DMS53 (cell line): ENCODE data around the gene AGR2.
"Not testable (repeated sequence)": the region's sequence is repeated elsewhere in the genome, so short reads cannot be mapped to it uniquely, and the experiment has no call there.

Experiments used
- DNase-seq: peaks from one replicate; lab custom pipeline; 2025; lab: John Stamatoyannopoulos, UW

The AGR2 gene

DNA sequence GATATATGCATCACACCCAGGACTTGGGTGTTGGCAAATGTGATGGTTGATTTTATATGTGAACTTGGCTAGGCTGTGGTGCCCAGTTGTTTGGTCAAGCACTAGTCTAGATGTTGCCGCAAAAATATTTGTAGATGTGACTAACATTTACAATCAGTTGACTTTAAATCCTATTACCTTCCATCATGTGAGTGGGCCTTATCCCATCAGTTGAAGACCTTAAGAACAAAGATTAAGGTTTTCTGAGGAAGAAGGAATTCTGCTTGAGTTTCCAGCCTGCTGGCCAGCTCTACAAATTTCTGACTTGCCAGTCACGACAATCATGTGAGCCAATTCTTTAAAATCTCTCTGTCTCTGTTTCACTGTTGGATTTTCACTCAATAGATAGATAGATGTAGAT lies 30.9 kb downstream of the AGR2 start:
- DNase-seq, result no peak

GRCh38 chr7:16773326-16773725 lies 31.5 kb downstream of the AGR2 start:
- no peak for DNase-seq

DNA sequence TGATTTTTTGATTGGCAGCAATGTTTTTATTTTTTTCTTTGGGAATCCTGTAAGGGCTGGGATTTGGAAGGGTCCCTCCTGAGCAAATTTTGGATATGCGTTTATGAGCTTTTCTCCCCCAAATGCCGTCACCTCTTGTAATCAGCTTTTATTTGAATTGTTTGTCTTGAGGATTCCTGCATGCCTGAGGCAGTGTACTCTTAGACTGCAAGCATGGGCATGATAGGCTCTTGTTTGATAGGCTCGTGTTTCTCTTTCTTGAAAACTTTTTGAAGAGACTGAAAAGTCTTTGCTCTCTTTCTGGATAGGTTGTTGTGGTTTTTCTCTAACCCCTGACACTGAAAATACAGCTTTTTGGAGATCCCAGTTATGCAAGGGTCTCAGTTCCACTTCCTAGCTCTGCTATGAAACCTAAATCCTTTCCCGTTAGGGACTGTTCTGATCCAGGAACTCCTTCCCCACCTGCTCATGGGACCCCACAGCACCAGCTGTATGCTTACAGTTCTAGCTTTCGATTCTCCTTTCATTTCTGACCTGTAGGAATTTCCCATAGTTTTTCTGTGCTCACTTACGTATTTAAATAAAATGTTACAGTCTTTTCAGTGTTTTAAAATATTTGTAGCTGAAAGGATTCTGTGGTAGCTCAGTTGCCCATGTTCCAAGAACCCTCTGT lies 34.0 kb downstream of the AGR2 start:
- DNase-seq, result no peak

GRCh38 chr7:16769994-16770393 lies 34.8 kb downstream of the AGR2 start:
- not testable (repeated sequence) for DNase-seq

GRCh38 chr7:16765436-16765859 lies 39.4 kb downstream of the AGR2 start:
- no peak for DNase-seq

DNA sequence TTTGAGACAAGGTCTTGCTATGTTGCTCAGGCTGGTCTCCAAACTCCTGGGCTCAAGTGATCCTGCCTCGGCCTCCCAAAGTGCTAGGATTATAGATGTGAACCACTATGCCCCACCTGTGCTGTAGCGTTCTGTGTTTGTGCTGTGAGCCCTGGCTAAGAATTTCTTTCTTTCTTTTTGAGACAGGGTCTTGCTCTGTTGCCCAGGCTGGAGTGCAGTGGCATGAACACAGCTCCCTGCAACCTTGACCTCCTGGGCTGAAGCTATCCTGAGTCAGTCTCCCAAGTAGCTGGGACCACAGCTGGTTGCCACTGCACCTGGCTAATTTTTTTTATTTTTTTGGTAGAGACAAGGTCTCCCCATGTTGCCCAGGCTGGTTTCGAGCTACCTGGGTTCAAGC lies 39.9 kb downstream of the AGR2 start:
- DNase-seq, result no peak

DNA sequence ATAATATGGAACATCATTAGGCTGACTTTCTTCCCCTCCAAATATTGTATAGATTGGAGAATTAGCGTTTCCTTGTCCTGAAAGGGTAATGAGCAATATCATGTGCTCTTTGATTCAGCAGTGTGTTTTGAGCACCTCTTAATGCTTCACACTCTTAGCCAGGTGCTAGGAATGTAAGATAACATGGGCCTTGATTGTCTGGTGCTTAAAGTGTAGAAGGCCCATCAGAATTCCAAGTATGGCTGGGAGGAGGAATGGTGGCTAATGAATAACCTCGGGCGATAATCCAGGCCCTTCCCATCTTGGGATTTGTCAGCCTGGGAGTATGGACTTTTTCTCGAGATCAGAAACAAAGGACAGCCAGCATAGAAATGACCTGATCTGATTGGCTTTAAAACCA lies 42.6 kb downstream of the AGR2 start:
- no peak for DNase-seq

DNA sequence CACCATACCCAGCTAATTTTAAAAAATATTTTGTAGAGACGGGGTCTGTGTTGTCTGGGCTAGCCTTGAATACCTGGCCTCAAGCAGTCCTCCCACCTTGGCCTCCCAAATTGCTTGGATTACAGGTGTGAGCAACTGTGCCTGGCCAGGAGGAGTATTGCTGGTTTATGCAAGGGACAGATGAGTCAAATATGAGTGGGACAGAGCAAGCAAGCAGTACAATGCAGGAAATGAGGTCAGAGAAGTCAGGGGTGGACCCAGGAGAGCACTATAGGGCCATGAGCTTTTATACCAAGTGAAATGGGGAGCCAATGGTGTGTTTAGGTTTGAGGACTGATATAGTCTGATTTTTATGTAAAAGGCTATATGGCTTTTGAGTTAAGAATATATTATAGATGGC lies 45.0 kb downstream of the AGR2 start:
- no peak for DNase-seq

GRCh38 chr7:16758631-16759611 lies 45.9 kb downstream of the AGR2 start:
- no peak for DNase-seq

GRCh38 chr7:16758036-16758435 lies 46.8 kb downstream of the AGR2 start:
- DNase-seq, result no peak

DNA sequence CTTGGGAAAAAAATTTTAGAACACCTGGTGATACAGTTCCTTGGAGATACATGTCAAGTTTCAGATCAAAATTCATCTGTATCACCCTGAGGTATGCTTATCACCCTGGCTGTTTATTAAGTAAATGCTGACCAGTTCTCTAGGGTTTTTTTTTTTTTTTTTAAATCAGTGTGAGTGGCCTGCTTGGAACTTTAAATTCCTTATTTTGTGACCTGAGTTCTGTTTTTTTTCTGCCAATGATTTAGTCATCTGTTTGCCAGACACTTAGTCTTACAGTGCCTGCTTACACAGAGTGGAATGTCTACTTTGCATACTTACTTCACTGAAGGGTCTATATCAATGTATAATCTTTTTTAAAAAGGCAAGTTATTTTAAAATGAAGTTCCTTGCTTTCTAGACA lies 49.4 kb downstream of the AGR2 start:
- peak; percentile 40 for DNase-seq

DNA sequence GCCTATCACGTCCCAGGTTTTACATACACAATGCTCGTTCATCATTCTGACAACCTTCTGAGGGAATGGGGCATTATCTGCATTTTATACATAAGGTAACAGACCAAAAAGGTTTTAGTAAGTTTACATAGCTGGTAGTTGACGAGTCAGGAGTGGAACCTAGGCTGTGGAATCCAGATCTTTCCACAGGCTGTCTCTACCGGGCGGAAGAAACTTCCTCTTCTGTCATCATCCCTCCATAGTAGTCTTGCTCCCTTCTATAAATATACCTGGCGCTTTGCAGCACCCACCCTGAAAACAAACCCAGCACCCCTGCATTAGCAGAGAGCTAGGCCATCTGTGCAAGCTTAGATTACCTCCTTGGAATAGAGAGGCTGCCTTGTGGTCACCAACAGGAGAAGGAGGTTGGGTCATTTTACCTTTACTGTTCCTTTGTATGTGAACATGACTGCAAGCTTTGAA lies 49.9 kb downstream of the AGR2 start:
- DNase-seq, result peak; percentile 44

- DNase-seq, result peak; percentile 78
Measured at GRCh38 chr7:16753932-16754855, 50.6 kb downstream of the AGR2 start.

GRCh38 chr7:16753102-16753931 lies 51.5 kb downstream of the AGR2 start, which contains the start of gene TSPAN13:
Gene TSPAN13 (plus strand): TSS chr7:16753755. CDS start chr7:16753968, 213 bp downstream.
- DNase-seq, result peak; percentile 99

- no peak for DNase-seq
Measured at GRCh38 chr7:16747102-16747501, 57.7 kb downstream of the AGR2 start.

- no peak for DNase-seq
Measured at GRCh38 chr7:16745645-16746044, 59.2 kb downstream of the AGR2 start.

- no peak for DNase-seq
Measured at GRCh38 chr7:16744518-16745250, 60.1 kb downstream of the AGR2 start.

GRCh38 chr7:16743236-16743635 lies 61.6 kb downstream of the AGR2 start:
- DNase-seq, result no peak

DNA sequence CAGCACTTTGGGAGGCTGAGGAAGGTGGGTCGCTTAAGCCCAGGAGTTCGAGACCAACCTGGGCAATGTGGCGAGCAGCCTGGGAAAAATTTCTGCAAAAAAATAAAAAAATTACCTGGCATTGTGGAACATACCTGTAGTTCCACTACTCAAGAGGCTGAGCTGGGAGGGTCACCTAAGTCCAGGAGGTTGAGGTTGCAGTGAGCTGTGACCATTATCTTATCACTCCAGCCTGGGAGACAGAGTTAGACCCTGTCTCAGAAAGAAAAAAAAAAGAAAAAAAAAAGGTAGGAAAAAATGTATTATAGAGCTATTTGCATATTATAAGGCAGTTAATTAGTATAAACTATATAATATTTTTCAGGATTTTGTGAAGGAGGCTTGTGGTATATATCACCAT lies 62.3 kb downstream of the AGR2 start:
- DNase-seq, result no peak
